HEK293 (cell line): Measurements from ENCODE around the gene HHAT.

Source experiments
- KLF10 ChIP-seq: fragments of 450-650 bp; IDR thresholded peaks from 2 replicates; pipeline ENCODE4 v1.5.1; 2018; ENCODE audit warnings: missing biosample characterization, mild to moderate bottlenecking, missing genetic modification characterization
- MZF1 ChIP-seq: fragments of 450-650 bp; formaldehyde crosslinking; IDR thresholded peaks from 2 replicates; pipeline ENCODE4 v1.5.1; 2017; ENCODE audit warnings: missing biosample characterization, missing genetic modification characterization, borderline replicate concordance
- OSR2 ChIP-seq: fragments of 450-650 bp; formaldehyde crosslinking; IDR thresholded peaks from 2 replicates; pipeline ENCODE4 v1.5.1; 2016; ENCODE audit warnings: missing biosample characterization, missing genetic modification characterization
- SCRT1 ChIP-seq: fragments of 450-650 bp; formaldehyde crosslinking; IDR thresholded peaks from 2 replicates; pipeline ENCODE4 v1.5.1; 2016; ENCODE audit warnings: missing biosample characterization, missing genetic modification characterization, borderline replicate concordance
- WT1 ChIP-seq: fragments of 450-650 bp; formaldehyde crosslinking; IDR thresholded peaks from 2 replicates; pipeline ENCODE4 v1.5.1; 2016; ENCODE audit warnings: missing biosample characterization, missing genetic modification characterization
- ZBTB17 ChIP-seq: fragments of 450-650 bp; formaldehyde crosslinking; IDR thresholded peaks from 2 replicates; pipeline ENCODE4 v1.5.1; 2016; ENCODE audit warnings: missing biosample characterization, missing genetic modification characterization
- ZEB2 ChIP-seq: fragments of 450-650 bp; formaldehyde crosslinking; IDR thresholded peaks from 2 replicates; pipeline ENCODE4 v1.5.1; 2016; ENCODE audit warnings: missing biosample characterization, missing genetic modification characterization
- ZFP69B ChIP-seq: fragments of 450-650 bp; formaldehyde crosslinking; IDR thresholded peaks from 2 replicates; pipeline ENCODE4 v1.5.1; 2016; ENCODE audit warnings: missing biosample characterization, missing genetic modification characterization
- ZNF223 ChIP-seq: fragments of 450-650 bp; formaldehyde crosslinking; IDR thresholded peaks from 2 replicates; pipeline ENCODE4 v1.5.1; 2016; ENCODE audit warnings: missing biosample characterization, missing genetic modification characterization
- ZNF24 ChIP-seq: fragments of 450-650 bp; formaldehyde crosslinking; IDR thresholded peaks from 2 replicates; pipeline ENCODE4 v1.5.1; 2016; ENCODE audit warnings: missing biosample characterization, missing genetic modification characterization
- ZNF266 ChIP-seq: fragments of 450-650 bp; formaldehyde crosslinking; IDR thresholded peaks from 2 replicates; pipeline ENCODE4 v1.5.1; 2016; ENCODE audit warnings: missing biosample characterization, missing genetic modification characterization, low read depth
- ZNF311 ChIP-seq: fragments of 450-650 bp; formaldehyde crosslinking; IDR thresholded peaks from 2 replicates; pipeline ENCODE4 v1.5.1; 2017; ENCODE audit warnings: missing biosample characterization, missing genetic modification characterization, borderline replicate concordance
- ZNF416 ChIP-seq: fragments of 450-650 bp; formaldehyde crosslinking; IDR thresholded peaks from 2 replicates; pipeline ENCODE4 v1.5.1; 2016; ENCODE audit warnings: missing biosample characterization, missing genetic modification characterization
- ZNF473 ChIP-seq: fragments of 450-650 bp; formaldehyde crosslinking; IDR thresholded peaks from 2 replicates; pipeline ENCODE4 v1.5.1; 2017; ENCODE audit warnings: missing biosample characterization, missing genetic modification characterization
- ZNF555 ChIP-seq: fragments of 450-650 bp; formaldehyde crosslinking; conservative IDR thresholded peaks from 2 replicates; pipeline ENCODE4 v1.5.1; 2017; ENCODE audit warnings: missing biosample characterization, mild to moderate bottlenecking, missing genetic modification characterization, inconsistent platforms
- ZNF596 ChIP-seq: fragments of 450-650 bp; IDR thresholded peaks from 2 replicates; pipeline ENCODE4 v1.5.0; 2018; ENCODE audit warnings: missing biosample characterization, mild to moderate bottlenecking, missing genetic modification characterization, moderate library complexity
- ZNF600 ChIP-seq: fragments of 450-650 bp; formaldehyde crosslinking; IDR thresholded peaks from 2 replicates; pipeline ENCODE4 v1.5.1; 2016; ENCODE audit warnings: missing biosample characterization, missing genetic modification characterization
- ZNF629 ChIP-seq: fragments of 450-650 bp; formaldehyde crosslinking; IDR thresholded peaks from 2 replicates; pipeline ENCODE4 v1.5.1; 2017; ENCODE audit warnings: missing biosample characterization, missing genetic modification characterization
- ZNF664 ChIP-seq: fragments of 450-650 bp; formaldehyde crosslinking; IDR thresholded peaks from 2 replicates; pipeline ENCODE4 v1.5.1; 2016; ENCODE audit warnings: missing biosample characterization, missing genetic modification characterization
- TF ChIP-seq, protein P1 (sequence below): fragments of 450-650 bp; formaldehyde crosslinking; conservative IDR thresholded peaks from 2 replicates; pipeline ENCODE4 v1.5.1; 2016; ENCODE audit warnings: low read depth, missing biosample characterization, missing genetic modification characterization
- TF ChIP-seq, protein P2 (sequence below): fragments of 450-650 bp; formaldehyde crosslinking; IDR thresholded peaks from 2 replicates; pipeline ENCODE4 v1.5.1; 2016; ENCODE audit warnings: missing biosample characterization, missing genetic modification characterization
- TF ChIP-seq, protein P3 (sequence below): fragments of 450-650 bp; formaldehyde crosslinking; IDR thresholded peaks from 2 replicates; pipeline ENCODE4 v1.5.1; 2016; ENCODE audit warnings: missing biosample characterization, missing genetic modification characterization
- TF ChIP-seq, protein P4 (sequence below): fragments of 450-650 bp; formaldehyde crosslinking; IDR thresholded peaks from 2 replicates; pipeline ENCODE4 v1.5.1; 2016; ENCODE audit warnings: missing biosample characterization, missing genetic modification characterization
- TF ChIP-seq, protein P5 (sequence below): fragments of 450-650 bp; formaldehyde crosslinking; IDR thresholded peaks from 2 replicates; pipeline ENCODE4 v1.5.1; 2016; ENCODE audit warnings: missing biosample characterization, missing genetic modification characterization, low read depth
- TF ChIP-seq, protein P6 (sequence below): sonication (generic); formaldehyde crosslinking; IDR thresholded peaks from 2 replicates; pipeline ENCODE4 v1.8.1; 2022; ENCODE audit warnings: mild to moderate bottlenecking, moderate library complexity, missing genetic modification reagents

HHAT gene

DNA sequence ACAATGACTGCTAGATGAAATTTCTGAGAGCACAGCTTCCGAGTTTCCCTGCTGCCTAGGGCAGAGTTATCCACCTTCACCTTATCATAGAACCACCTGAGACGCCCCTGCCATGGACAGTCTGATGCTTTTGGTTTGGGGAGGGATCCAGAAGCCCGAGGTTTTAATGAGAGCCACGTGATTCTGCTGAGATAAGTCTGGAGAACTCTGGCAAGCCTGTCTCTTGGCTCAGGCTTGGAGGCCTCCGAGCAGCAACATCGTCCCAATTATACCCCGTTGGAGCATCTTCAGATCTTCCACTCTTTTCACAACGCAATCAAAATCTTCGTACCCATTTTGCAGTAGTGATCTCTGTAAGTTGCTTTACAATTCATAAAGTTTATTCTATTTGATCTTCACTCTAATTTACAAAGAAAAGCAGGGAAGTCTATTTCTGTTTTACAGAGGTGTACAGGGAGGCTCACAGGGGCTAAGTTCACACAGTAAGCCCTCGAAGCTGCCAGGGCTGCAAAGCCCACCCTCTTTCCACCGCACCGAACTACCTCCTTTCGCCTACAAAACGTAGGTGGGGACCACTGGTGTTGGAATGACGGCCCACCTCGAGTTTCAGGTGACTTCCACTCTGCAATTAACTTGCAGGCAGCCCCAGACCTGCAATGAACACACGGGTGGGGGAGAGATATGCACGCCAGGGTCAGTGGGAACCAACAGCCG, 513 bp upstream of the HHAT start (continued):
- TF ChIP-seq, protein P1, sequence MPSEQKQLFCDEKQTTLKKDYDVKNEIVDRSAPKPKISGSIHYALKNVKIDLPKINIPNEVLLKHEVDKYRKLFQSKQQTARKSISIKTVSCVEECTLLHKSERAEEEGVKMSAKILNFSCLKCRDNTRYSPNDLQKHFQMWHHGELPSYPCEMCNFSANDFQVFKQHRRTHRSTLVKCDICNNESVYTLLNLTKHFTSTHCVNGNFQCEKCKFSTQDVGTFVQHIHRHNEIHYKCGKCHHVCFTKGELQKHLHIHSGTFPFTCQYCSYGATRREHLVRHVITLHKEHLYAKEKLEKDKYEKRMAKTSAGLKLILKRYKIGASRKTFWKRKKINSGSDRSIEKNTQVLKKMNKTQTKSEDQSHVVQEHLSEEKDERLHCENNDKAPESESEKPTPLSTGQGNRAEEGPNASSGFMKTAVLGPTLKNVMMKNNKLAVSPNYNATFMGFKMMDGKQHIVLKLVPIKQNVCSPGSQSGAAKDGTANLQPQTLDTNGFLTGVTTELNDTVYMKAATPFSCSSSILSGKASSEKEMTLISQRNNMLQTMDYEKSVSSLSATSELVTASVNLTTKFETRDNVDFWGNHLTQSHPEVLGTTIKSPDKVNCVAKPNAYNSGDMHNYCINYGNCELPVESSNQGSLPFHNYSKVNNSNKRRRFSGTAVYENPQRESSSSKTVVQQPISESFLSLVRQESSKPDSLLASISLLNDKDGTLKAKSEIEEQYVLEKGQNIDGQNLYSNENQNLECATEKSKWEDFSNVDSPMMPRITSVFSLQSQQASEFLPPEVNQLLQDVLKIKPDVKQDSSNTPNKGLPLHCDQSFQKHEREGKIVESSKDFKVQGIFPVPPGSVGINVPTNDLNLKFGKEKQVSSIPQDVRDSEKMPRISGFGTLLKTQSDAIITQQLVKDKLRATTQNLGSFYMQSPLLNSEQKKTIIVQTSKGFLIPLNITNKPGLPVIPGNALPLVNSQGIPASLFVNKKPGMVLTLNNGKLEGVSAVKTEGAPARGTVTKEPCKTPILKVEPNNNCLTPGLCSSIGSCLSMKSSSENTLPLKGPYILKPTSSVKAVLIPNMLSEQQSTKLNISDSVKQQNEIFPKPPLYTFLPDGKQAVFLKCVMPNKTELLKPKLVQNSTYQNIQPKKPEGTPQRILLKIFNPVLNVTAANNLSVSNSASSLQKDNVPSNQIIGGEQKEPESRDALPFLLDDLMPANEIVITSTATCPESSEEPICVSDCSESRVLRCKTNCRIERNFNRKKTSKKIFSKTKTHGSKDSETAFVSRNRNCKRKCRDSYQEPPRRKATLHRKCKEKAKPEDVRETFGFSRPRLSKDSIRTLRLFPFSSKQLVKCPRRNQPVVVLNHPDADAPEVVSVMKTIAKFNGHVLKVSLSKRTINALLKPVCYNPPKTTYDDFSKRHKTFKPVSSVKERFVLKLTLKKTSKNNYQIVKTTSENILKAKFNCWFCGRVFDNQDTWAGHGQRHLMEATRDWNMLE, result no peak
- TF ChIP-seq, protein P2, sequence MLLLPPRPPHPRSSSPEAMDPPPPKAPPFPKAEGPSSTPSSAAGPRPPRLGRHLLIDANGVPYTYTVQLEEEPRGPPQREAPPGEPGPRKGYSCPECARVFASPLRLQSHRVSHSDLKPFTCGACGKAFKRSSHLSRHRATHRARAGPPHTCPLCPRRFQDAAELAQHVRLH (tag by site-specific recombination), result no peak
- TF ChIP-seq, protein P3, sequence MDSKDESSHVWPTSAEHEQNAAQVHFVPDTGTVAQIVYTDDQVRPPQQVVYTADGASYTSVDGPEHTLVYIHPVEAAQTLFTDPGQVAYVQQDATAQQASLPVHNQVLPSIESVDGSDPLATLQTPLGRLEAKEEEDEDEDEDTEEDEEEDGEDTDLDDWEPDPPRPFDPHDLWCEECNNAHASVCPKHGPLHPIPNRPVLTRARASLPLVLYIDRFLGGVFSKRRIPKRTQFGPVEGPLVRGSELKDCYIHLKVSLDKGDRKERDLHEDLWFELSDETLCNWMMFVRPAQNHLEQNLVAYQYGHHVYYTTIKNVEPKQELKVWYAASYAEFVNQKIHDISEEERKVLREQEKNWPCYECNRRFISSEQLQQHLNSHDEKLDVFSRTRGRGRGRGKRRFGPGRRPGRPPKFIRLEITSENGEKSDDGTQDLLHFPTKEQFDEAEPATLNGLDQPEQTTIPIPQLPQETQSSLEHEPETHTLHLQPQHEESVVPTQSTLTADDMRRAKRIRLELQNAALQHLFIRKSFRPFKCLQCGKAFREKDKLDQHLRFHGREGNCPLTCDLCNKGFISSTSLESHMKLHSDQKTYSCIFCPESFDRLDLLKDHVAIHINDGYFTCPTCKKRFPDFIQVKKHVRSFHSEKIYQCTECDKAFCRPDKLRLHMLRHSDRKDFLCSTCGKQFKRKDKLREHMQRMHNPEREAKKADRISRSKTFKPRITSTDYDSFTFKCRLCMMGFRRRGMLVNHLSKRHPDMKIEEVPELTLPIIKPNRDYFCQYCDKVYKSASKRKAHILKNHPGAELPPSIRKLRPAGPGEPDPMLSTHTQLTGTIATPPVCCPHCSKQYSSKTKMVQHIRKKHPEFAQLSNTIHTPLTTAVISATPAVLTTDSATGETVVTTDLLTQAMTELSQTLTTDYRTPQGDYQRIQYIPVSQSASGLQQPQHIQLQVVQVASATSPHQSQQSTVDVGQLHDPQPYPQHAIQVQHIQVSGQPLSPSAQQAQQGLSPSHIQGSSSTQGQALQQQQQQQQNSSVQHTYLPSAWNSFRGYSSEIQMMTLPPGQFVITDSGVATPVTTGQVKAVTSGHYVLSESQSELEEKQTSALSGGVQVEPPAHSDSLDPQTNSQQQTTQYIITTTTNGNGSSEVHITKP, result peak; percentile 35; the same call in 1 of the 2 replicates
- TF ChIP-seq ZNF416 (no peak), ZNF311 (no peak), ZFP69B (peak; percentile 85; the same call in 1 of the 2 replicates), MZF1 (0 out of 2 replicates have a peak, but pooled peaks have one; percentile 24), ZEB2 (tag by site-specific recombination) (no peak), ZNF664 (no peak), SCRT1 (tag by site-specific recombination) (no peak), OSR2 (tag by site-specific recombination) (peak; percentile 22; the same call in 1 of the 2 replicates), WT1 (no peak), ZNF596 (no peak), ZNF555 (tag by site-specific recombination) (no peak), ZNF473 (tag by site-specific recombination) (no peak), ZNF266 (tag by site-specific recombination) (no peak), ZBTB17 (tag by site-specific recombination) (peak; percentile 66), ZNF600 (tag by site-specific recombination) (no peak), ZNF629 (no peak), ZNF223 (tag by site-specific recombination) (no peak), ZNF24 (tag by site-specific recombination) (no peak), KLF10 (tag by site-specific recombination) (no peak)
- TF ChIP-seq, protein P4, sequence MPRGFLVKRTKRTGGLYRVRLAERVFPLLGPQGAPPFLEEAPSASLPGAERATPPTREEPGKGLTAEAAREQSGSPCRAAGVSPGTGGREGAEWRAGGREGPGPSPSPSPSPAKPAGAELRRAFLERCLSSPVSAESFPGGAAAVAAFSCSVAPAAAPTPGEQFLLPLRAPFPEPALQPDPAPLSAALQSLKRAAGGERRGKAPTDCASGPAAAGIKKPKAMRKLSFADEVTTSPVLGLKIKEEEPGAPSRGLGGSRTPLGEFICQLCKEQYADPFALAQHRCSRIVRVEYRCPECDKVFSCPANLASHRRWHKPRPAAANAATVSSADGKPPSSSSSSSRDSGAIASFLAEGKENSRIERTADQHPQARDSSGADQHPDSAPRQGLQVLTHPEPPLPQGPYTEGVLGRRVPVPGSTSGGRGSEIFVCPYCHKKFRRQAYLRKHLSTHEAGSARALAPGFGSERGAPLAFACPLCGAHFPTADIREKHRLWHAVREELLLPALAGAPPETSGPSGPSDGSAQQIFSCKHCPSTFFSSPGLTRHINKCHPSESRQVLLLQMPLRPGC (tag by site-specific recombination), result no peak
- TF ChIP-seq, protein P5, sequence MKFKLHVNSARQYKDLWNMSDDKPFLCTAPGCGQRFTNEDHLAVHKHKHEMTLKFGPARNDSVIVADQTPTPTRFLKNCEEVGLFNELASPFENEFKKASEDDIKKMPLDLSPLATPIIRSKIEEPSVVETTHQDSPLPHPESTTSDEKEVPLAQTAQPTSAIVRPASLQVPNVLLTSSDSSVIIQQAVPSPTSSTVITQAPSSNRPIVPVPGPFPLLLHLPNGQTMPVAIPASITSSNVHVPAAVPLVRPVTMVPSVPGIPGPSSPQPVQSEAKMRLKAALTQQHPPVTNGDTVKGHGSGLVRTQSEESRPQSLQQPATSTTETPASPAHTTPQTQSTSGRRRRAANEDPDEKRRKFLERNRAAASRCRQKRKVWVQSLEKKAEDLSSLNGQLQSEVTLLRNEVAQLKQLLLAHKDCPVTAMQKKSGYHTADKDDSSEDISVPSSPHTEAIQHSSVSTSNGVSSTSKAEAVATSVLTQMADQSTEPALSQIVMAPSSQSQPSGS (tag by site-specific recombination), result no peak
- TF ChIP-seq, protein P6, sequence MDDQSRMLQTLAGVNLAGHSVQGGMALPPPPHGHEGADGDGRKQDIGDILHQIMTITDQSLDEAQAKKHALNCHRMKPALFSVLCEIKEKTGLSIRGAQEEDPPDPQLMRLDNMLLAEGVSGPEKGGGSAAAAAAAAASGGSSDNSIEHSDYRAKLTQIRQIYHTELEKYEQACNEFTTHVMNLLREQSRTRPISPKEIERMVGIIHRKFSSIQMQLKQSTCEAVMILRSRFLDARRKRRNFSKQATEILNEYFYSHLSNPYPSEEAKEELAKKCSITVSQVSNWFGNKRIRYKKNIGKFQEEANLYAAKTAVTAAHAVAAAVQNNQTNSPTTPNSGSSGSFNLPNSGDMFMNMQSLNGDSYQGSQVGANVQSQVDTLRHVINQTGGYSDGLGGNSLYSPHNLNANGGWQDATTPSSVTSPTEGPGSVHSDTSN (CRISPR knock-in tag), result no peak
